Measurements from ENCODE around the gene HDAC4.

Gene HDAC4

GRCh38 chr2:239275847-239276831, 124.7 kb downstream of the HDAC4 start:
- no peak for DNase-seq

- DNase-seq: peak; percentile 88
Observed at GRCh38 chr2:239275044-239275685, 125.7 kb downstream of the HDAC4 start.

- peak; percentile 41 for DNase-seq
Observed at GRCh38 chr2:239274391-239275043, 126.3 kb downstream of the HDAC4 start.

GRCh38 chr2:239273280-239274234, 127.3 kb downstream of the HDAC4 start:
- DNase-seq: no peak

GRCh38 chr2:239272626-239273025, 128.2 kb downstream of the HDAC4 start:
- DNase-seq: no peak

GRCh38 chr2:239271882-239272281, 128.9 kb downstream of the HDAC4 start:
- no peak for DNase-seq

GRCh38 chr2:239271471-239271870, 129.3 kb downstream of the HDAC4 start:
- no peak for DNase-seq

GRCh38 chr2:239269916-239270315, 130.9 kb downstream of the HDAC4 start:
- DNase-seq: no peak

- DNase-seq: no peak
Observed at GRCh38 chr2:239269173-239269885, 131.5 kb downstream of the HDAC4 start.

- no peak for DNase-seq
Observed at GRCh38 chr2:239268549-239268948, 132.3 kb downstream of the HDAC4 start.

GRCh38 chr2:239268082-239268481, 132.7 kb downstream of the HDAC4 start:
- DNase-seq: no peak

GRCh38 chr2:239267288-239267951, 133.4 kb downstream of the HDAC4 start:
- DNase-seq: peak; percentile 91

- no peak for DNase-seq
Observed at GRCh38 chr2:239266779-239267287, 134.0 kb downstream of the HDAC4 start.

- DNase-seq: no peak
Observed at GRCh38 chr2:239266434-239266766, 134.4 kb downstream of the HDAC4 start.

GRCh38 chr2:239265681-239266433, 135.0 kb downstream of the HDAC4 start:
- no peak for DNase-seq

GRCh38 chr2:239264838-239265651, 135.8 kb downstream of the HDAC4 start:
- peak; percentile 68 for DNase-seq

GRCh38 chr2:239264492-239264837, 136.4 kb downstream of the HDAC4 start:
- DNase-seq: no peak

GRCh38 chr2:239263669-239264491, 136.9 kb downstream of the HDAC4 start:
- DNase-seq: no peak
